DND-41 (cell line): ENCODE measurements around the gene POC1B.

Experiments used
- EZH2 ChIP-seq: IDR thresholded peaks from 3 replicates; pipeline ENCODE4 v1.6.1; 2012; ENCODE audit warnings: borderline replicate concordance, low read depth, mild to moderate bottlenecking, moderate library complexity, low read length, inconsistent platforms; ENCODE audit not compliant: severe bottlenecking
- TF ChIP-seq, protein P1 (sequence below): IDR thresholded peaks from 2 replicates; pipeline ENCODE4 v1.5.1; 2012; ENCODE audit warnings: borderline replicate concordance, low read length, moderate library complexity, mild to moderate bottlenecking; ENCODE audit not compliant: poor library complexity, severe bottlenecking; ENCODE audit errors: extremely low read depth

DNA sequence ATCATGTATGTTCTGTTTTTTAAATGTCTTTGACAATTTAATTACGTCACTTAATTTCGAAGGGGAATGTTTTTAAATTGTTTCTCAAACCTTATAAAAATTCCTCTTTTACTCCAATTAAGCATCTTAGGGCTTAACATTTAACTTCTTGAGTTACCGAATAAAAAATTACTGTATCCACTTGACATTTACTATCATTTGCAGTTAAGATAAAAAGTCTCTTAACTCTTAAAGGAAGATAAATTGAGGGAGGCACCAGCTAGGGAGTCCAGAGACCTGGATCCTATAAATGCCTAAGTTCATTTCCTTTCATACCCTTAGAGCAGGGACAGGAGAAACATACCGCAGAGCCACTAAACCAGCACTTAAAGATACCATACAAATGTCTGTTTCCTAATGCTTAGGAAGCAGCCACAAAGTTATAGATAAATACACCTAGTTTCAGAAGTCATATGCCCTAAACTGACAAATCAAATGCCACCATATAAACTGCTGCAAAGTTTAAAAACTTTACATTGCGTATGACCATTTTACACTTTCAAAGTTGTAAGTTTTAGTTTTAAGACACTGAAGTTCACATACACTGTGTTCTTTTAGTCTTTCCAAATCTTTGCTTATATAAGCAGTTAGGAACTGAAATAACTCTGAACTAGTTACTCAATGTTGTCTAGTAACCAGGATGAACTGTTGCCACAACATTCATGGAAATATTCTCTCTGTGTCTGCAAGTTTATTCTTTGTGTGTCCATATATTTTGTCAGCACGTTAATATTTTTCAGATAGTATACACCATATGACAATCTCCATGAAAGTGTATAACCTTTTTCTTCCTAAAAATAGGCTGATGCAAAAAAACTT, 72.5 kb downstream of the POC1B start:
- TF ChIP-seq, protein P1, sequence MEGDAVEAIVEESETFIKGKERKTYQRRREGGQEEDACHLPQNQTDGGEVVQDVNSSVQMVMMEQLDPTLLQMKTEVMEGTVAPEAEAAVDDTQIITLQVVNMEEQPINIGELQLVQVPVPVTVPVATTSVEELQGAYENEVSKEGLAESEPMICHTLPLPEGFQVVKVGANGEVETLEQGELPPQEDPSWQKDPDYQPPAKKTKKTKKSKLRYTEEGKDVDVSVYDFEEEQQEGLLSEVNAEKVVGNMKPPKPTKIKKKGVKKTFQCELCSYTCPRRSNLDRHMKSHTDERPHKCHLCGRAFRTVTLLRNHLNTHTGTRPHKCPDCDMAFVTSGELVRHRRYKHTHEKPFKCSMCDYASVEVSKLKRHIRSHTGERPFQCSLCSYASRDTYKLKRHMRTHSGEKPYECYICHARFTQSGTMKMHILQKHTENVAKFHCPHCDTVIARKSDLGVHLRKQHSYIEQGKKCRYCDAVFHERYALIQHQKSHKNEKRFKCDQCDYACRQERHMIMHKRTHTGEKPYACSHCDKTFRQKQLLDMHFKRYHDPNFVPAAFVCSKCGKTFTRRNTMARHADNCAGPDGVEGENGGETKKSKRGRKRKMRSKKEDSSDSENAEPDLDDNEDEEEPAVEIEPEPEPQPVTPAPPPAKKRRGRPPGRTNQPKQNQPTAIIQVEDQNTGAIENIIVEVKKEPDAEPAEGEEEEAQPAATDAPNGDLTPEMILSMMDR, result no peak
- no peak for TF ChIP-seq EZH2
